HG03060 (cell line): ENCODE results near the gene ALDOB.
A peak's percentile ranks its signal among the peaks of the same experiment; 100 is the strongest.

Experiments
- ATAC-seq: cut with Tn5 transposase; IDR thresholded peaks from one replicate; pipeline ENCODE4 v1.9.1; 2021; ENCODE audit warnings: low read depth, moderate number of reproducible peaks; ENCODE audit not compliant: unreplicated experiment

ALDOB gene

DNA sequence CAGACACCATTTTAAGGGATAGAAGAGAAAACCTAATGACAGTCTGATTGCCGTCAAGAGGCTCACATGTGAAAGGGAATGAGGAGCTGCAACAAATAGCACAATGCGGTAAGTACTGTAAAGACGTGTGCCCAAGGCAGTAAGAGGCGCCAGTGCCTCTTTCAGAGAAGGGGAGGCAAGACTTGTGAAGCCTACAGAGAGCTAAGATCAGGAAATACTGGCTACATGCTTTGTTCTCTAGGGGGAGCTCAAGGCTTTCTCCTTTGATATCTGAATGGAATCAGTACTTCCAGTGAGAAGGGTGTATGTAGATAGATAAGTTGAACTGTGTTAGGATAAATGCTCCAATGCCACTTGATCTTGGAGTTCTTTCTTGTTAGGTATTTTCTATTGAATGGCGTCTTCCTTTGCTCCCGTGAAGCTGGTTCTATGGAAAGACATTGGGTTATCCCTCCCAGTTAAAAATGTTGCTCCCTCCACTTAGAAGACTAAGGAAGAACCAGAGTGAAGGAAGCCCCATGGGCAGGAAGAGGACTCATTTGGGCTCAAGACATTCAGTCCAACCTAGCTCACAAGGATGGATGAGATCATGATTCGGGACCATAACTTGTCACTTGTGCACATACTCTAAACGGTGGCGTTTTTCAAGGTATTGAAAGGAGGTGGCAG lies 23.5 kb upstream of the ALDOB start:
- peak; percentile 90 for ATAC-seq

DNA sequence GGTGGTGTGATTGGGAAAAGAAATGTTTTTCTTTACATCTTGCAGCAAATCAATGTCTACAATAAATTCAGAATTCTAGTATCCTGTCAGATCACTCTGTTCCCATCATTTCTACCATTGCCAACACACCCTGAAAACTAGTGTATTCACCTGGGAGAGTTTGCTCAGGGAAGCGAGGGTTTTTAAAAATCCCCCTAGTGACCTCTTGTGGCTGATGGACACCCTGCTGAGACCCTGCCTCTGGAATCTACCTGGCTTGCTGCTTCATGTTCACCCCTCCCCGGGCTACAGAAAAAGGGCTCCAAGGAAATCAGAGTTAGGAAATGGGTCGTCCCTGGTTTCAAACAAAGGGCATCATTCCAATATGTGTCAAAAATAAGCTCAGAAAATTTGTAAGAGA lies 21.4 kb upstream of the ALDOB start:
- ATAC-seq = no peak

- no peak for ATAC-seq
These were observed 20.2 kb upstream of the ALDOB start for GRCh38 chr9:101455656-101456240.

GRCh38 chr9:101453776-101454570 lies 18.4 kb upstream of the ALDOB start:
- ATAC-seq = no peak

- no peak for ATAC-seq
These were observed 15.9 kb upstream of the ALDOB start for GRCh38 chr9:101451498-101451897.

DNA sequence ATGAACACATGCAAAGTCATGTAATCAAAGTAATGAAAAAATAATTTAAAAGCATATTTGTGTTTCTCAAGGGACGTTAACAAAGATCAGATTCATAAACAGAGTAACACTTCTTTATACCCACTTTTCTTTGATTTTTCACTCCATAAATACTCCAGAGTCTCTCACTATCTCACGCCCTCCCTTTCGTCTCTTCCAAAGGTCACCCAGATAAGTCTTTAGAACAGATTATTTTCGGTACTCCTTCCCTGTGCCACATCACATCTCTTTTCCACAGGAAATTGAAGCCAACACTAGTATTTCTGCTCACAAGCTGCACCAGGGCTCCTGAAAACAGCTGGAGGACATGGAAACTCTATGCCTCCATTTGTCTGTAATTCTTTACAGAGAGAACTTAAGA lies 15.4 kb upstream of the ALDOB start:
- ATAC-seq = no peak

DNA sequence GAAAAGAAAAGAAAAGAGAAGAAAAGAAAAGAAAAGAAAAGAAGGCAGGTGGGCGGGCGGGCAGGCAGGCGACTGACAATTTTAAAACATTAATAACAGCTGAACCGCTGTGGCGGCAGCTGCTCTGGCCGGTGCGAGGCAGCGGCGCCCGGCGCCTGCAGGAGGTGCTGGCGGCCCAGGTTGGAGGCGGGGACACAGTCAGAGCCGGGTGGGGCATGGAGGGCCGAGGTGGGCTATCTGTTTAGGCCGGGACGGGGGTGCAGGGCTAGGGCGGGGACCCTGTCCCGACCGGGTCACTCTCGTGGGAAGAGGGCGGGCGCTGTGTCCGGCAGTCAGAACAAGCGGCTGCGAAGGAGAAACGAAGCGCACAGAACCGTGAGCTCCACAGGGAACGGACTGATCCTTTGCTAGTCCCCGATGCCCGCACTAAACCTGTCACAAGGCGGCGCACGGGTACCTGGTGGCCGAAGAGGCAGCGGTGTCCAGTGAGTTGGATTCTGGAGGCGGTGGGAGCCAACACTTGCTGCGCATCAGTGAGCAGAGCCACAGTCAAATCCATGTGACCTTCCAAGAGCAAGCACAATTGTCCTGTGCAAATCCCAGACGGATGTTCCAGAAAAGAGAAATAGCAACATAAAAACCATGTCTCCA lies 13.6 kb upstream of the ALDOB start:
- ATAC-seq = peak; percentile 79

DNA sequence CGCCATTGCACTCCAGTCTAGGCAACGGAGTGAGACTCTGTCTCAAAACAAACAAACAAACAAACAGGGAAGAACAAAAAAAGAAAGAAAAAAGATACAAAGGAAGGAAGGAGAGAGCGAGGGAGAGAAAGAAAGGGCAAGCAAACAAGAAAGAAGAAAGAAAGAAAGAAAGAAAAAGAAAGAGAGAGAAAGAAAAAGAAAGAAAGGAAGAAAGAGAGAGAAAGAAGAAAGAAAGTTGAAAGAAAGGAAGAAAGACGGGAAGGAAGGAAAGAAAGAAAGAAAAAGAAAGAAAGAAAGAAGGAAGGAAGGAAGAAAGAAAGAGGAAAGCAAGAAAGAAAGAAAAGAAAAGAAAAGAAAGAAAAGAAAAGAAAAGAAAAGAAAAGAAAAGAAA lies 13.1 kb upstream of the ALDOB start:
- no peak for ATAC-seq

- no peak for ATAC-seq
These were observed 11.2 kb upstream of the ALDOB start for GRCh38 chr9:101446732-101447131.

DNA sequence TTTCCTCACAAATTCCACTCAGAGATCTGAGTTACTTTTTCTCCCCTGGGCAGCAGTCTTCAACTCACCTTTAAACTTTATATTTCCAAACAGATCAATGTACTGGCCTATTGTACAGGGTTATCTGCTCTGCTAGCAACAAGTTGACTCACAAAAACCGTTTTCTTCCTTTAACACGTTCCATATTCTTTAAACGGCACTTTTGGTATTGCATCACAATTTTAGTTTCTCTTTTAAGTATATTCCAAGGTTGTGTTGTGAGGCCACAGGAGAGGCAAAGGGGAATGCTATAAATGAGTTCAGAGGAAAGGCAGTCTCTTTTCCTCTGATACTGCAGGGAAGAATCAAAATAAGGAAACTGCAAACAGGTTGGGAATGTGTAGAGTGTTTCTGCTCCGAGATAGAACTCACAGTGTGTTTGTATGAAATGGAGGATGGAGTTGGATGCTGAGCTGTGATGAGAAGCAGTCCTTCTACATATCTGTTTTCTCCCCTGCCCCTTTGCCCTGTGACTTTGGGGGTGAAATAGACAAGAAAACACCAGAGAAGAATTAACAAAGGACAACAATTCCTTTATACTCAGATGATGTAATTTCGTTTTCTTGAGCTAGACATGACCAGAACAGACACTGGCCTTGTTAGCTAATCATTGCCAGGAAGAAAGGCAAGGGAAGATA lies 9.9 kb upstream of the ALDOB start:
- no peak for ATAC-seq

DNA sequence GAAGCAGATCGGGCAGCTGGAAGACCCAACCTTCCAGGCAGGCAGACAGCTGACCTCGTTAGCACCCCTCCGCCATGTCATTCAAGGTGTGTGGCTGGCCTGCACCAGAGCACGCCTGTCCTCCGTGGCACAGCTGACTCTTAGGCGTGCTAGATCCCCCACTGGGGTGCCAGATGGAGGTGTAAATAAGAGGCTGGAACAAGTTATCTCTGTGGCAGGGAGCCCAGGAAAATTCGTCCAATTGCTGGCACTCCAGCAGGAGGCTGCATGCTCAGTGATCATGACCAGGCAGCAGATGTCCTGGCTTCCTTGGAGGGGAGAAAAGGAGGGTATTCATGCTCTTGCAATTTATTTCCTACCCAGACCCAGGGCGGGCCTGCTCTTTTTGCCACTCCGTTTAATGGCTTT lies 7.8 kb upstream of the ALDOB start:
- ATAC-seq = no peak

GRCh38 chr9:101442736-101443135 lies 7.2 kb upstream of the ALDOB start:
- no peak for ATAC-seq

DNA sequence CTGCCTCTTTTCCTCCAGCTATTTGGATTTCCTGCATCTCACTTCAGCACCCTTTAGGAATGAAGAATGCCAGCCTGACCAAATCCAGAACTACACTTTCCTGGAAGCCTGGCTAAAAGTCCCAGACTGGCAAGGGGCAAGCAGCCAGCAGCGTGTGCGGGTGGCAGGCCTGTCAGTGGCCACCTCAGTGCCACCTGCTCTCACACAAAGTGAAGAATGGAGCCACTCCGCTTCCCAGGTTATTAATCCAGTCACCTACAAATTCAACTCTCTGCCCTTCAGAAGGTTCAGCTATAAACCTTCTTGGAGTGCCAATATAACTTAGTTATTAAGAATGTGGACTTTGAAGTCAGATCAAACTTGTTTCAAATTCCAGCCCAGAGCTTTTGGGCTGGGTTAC lies 6.7 kb upstream of the ALDOB start:
- ATAC-seq = no peak

- ATAC-seq = no peak
These were observed 5.2 kb upstream of the ALDOB start for GRCh38 chr9:101440714-101441230.

DNA sequence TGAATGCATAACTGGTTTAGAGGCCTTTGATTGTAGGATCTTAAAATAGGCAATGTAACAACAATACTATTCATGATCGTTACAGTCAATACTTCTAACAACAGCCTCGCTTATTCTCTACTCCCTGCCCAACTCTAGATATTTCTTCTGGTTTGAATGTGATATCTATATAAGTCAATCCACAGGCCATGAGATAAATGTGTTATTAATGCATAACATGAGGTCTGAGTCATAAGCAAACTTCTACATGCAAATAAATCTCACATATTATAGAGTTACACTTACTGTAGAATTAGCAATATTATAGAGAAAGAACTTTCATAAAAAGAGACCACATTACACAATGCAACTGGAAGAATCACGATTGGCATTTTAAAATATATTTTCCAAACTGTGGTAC lies 2.9 kb upstream of the ALDOB start:
- no peak for ATAC-seq

- ATAC-seq = no peak
These were observed 2.2 kb upstream of the ALDOB start for GRCh38 chr9:101437806-101438232.

- no peak for ATAC-seq
These were observed 576 bp downstream of the ALDOB start for GRCh38 chr9:101434998-101435397.

GRCh38 chr9:101433229-101433628 lies 2.3 kb downstream of the ALDOB start:
- ATAC-seq = no peak

DNA sequence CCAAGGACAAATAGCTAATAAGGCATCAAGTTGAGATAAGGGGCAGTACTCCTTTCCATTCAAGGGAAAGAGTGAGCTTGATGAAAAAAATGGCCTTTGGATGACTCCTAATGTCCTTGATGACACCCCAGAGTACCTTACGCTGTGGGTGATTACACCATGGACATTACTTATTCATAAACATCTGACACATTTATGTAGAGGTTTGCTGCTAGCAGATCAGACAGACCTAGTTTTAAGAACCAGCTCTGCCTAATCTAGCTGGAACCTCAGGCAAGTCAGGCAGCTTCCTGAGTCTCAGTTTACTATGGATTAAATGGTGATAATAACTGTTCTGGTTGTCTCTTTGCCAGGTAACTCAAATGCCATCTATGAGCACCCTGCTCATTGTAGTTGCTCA lies 2.8 kb downstream of the ALDOB start:
- ATAC-seq = no peak

DNA sequence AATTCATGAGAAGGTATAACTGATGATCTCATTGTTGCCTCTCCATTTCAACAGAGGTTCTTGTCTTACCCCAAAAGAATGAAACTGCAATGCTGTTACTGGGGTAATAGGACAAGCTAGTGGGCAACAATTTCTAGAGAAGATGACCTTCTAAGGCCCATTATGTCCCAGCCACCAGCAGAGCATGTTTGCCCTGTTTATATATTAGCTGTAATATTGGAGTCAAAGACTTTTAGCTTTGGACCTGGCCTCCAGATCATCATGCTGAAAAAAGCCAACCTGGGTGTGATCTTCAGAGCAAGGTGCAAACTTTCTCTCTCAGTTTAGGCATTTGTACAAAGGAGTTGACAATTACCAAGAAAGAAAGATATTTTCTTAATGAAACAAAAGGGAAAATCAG lies 3.4 kb downstream of the ALDOB start:
- ATAC-seq = no peak

DNA sequence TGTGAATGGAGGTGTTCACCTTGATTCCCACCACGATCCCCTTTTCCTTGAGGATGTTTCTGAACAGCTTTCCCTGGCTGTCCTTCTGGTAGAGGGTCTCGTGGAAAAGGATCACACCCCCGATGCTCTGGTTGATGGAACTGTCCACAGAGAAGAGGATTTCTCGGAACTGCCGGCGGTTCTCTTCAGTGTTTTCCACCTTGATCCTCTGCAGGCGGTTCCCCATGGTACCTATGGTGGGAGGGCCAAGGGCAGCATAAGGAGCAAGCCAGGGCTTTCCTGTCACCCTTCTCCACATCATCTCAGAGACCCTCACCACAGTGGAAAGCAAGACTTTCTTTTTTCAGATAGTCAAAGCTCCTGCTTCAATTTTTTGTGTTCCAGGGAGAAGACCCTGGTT lies 5.8 kb downstream of the ALDOB start:
- no peak for ATAC-seq
